DND-41 (cell line): ENCODE data around the gene DOCK3.

Experiments used
- CTCF ChIP-seq: IDR thresholded peaks from 2 replicates; pipeline ENCODE4 v1.5.1; 2012; ENCODE audit warnings: borderline replicate concordance, low read length, moderate library complexity, mild to moderate bottlenecking; ENCODE audit not compliant: poor library complexity, severe bottlenecking; ENCODE audit errors: extremely low read depth
- EZH2 ChIP-seq: IDR thresholded peaks from 3 replicates; pipeline ENCODE4 v1.6.1; 2012; ENCODE audit warnings: borderline replicate concordance, low read depth, mild to moderate bottlenecking, moderate library complexity, low read length, inconsistent platforms; ENCODE audit not compliant: severe bottlenecking

- no peak for TF ChIP-seq CTCF
- no peak for TF ChIP-seq EZH2
Observed at GRCh38 chr3:51362476-51362875, 687.7 kb downstream of the DOCK3 start.
